ENCODE results near the gene CFAP92. TPM values are rescaled to one million over a fixed set of nuclear protein-coding genes. Genes with fewer than 3 reads are reported as not detected.

The CFAP92 gene
- total and polyA plus RNA-seq, 2 donors (not counting 3 experiments of a cell fraction or from before 2014, with no cell fraction given), result 0.04 to 0.62 TPM

DNA sequence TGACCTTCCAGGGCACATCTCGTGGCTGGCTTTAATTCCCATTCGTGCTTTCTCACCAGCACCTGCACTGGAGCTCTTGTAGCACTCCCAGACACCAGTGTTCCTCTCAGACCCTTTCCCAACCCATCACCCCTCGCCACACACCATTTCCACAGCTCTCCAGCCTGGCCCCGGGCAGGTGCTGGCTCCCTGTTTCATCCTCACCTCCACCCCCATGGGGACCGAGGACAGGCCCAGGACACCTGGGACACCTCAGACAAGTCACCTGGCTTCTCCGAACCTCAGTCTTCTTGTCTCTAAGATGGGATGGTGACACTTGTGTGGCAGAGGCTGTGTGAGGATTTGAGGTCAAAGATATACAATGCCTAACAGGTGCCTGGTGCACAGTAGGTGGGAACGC is 39.3 kb upstream of the CFAP92 start:
- Histone ChIP-seq H3K9me3 (replicated peaks; ENCODE audit: control insufficient read depth, insufficient read depth, low read length) (no peaks in the 10 kb centered on the region), H4K20me1 (replicated peaks; ENCODE audit: control insufficient read depth, extremely low read depth, insufficient read depth, low read length) (no peaks in the 10 kb centered on the region), H3K27me3 (ENCODE audit: control insufficient read depth in 2 of 2, insufficient read depth in 2 of 2, low read length in 2 of 2) (no peaks in the 10 kb centered on the region), H3K4me2 (ENCODE audit: insufficient read depth, low read length) (no peak overlapping the region), H3K4me1 (ENCODE audit: control insufficient read depth, extremely low read depth, insufficient read depth, low read length) (no peaks in the 10 kb centered on the region), H3K9me1 (replicated peaks; ENCODE audit: control insufficient read depth, extremely low read depth, insufficient read depth, low read length) (no peaks in the 10 kb centered on the region), H3K36me3 (ENCODE audit: control insufficient read depth in 2 of 2, extremely low read depth in 1 of 2, insufficient read depth in 2 of 2, low read length in 2 of 2) (no peaks in the 10 kb centered on the region), H2AFZ (ENCODE audit: low read depth, low read length) (no peak overlapping the region), H3K9ac (replicated peaks; ENCODE audit: extremely low read depth, insufficient read depth, low read length) (no peak overlapping the region), H3K27ac (ENCODE audit: insufficient read depth, low read depth, low read length) (no peak overlapping the region), H3K79me2 (ENCODE audit: control insufficient read depth, insufficient read depth, low read length) (no peaks in the 10 kb centered on the region), H3K4me3 (replicated peaks in 1 of 3; ENCODE audit: insufficient read depth in 1 of 3, low read depth in 1 of 3, low read length in 3 of 3) (no peak overlapping the region)
- CTCF ChIA-PET, result interaction anchor here (1.8 kb wide), 1 partner anchor 63 kb away, joined by 4 read pairs; no protein-coding TSS in a partner anchor
- TF ChIP-seq GATA2 (IDR thresholded peaks at IDR 0.05; ENCODE audit: insufficient read depth, insufficient read length, low read depth, low read length) (no peak), EZH2 (IDR thresholded peaks at IDR 0.05; ENCODE audit: borderline replicate concordance, low read depth, low read length, severe bottlenecking) (no peak), POLR2AphosphoS5 (IDR thresholded peaks at IDR 0.05; ENCODE audit: insufficient read depth, low read depth, low read length) (no peak), POLR2A (IDR thresholded peaks at IDR 0.05; ENCODE audit: low read depth, low read length) (no peak), MYC (IDR thresholded peaks at IDR 0.05; ENCODE audit: low read depth, low read length) (no peak), FOS (IDR thresholded peaks at IDR 0.05; ENCODE audit: borderline replicate concordance, insufficient read depth, low read length) (no peak), JUN (IDR thresholded peaks at IDR 0.05; ENCODE audit: borderline replicate concordance, insufficient read depth, insufficient read length, low read depth) (no peak)
- TF ChIP-seq, protein P1, sequence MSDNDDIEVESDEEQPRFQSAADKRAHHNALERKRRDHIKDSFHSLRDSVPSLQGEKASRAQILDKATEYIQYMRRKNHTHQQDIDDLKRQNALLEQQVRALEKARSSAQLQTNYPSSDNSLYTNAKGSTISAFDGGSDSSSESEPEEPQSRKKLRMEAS (IDR thresholded peaks at IDR 0.05; ENCODE audit: insufficient read depth, insufficient read length), result no peak
- TF ChIP-seq, protein P2, sequence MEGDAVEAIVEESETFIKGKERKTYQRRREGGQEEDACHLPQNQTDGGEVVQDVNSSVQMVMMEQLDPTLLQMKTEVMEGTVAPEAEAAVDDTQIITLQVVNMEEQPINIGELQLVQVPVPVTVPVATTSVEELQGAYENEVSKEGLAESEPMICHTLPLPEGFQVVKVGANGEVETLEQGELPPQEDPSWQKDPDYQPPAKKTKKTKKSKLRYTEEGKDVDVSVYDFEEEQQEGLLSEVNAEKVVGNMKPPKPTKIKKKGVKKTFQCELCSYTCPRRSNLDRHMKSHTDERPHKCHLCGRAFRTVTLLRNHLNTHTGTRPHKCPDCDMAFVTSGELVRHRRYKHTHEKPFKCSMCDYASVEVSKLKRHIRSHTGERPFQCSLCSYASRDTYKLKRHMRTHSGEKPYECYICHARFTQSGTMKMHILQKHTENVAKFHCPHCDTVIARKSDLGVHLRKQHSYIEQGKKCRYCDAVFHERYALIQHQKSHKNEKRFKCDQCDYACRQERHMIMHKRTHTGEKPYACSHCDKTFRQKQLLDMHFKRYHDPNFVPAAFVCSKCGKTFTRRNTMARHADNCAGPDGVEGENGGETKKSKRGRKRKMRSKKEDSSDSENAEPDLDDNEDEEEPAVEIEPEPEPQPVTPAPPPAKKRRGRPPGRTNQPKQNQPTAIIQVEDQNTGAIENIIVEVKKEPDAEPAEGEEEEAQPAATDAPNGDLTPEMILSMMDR (IDR thresholded peaks at IDR 0.05; ENCODE audit: extremely low read depth in 1 of 2, insufficient read depth in 1 of 2, low read depth in 1 of 2, low read length in 2 of 2), result no peak
- POLR2A ChIA-PET, result no interaction called here
- intact Hi-C loops (cut with micrococcal nuclease), result no loop called here
- dilution Hi-C loops (cut with MboI; ENCODE audit: extremely low pct_ligation_motif_present, low sequenced_read_pairs), result no loop called here
- no TSS peak for BruUV-seq (replicated peaks)
- FAIRE-seq (no peak), DNase-seq (ENCODE audit: low read depth, low spot score) (no peak)
